Endodermal cell (in vitro differentiated cells): ENCODE measurements around the gene TBCD. TPM values are rescaled to one million over a fixed set of nuclear protein-coding genes. Genes with fewer than 3 reads are reported as not detected.

Experiments
- DNase-seq: peaks from one replicate; pipeline ENCODE4 v3.0.0-alpha.2; 2017
- H3K27ac ChIP-seq: 2 replicates; pipeline ENCODE4 v1.5.1; 2013; ENCODE audit warnings: mild to moderate bottlenecking, low read depth, low read length, moderate library complexity
- H3K27me3 ChIP-seq: 2 replicates; pipeline ENCODE4 v1.6.1; 2013; ENCODE audit warnings: mild to moderate bottlenecking, low read length, moderate library complexity; ENCODE audit not compliant: insufficient read depth, control insufficient read depth, poor library complexity, severe bottlenecking
- H3K36me3 ChIP-seq: 2 replicates; pipeline ENCODE4 v1.7.0; 2013; ENCODE audit warnings: mild to moderate bottlenecking, low read length, moderate library complexity; ENCODE audit not compliant: control insufficient read depth, insufficient read depth
- H3K4me1 ChIP-seq: one replicate; pipeline ENCODE4 v1.7.0; 2013; ENCODE audit warnings: low read length; ENCODE audit not compliant: control insufficient read depth, insufficient read depth
- H3K4me3 ChIP-seq: 2 replicates; pipeline ENCODE4 v1.5.1; 2013; ENCODE audit warnings: mild to moderate bottlenecking, low read length, moderate library complexity
- H3K9ac ChIP-seq: 2 replicates; pipeline ENCODE4 v1.6.1; 2013; ENCODE audit warnings: mild to moderate bottlenecking, low read length, moderate library complexity; ENCODE audit not compliant: poor library complexity, severe bottlenecking; ENCODE audit errors: extremely low read depth
- H3K9me3 ChIP-seq: 2 replicates; pipeline ENCODE4 v1.6.1; 2013; ENCODE audit warnings: mild to moderate bottlenecking, low read length, moderate library complexity; ENCODE audit not compliant: control insufficient read depth
- H3K27ac Mint-ChIP-seq: 2 replicates; pipeline ENCODE4 v1.8.0; 2020; ENCODE audit warnings: mixed read lengths
- H3K27me3 Mint-ChIP-seq: 2 replicates; pipeline ENCODE4 v1.8.0; 2021; ENCODE audit warnings: mild to moderate bottlenecking, mixed read lengths; ENCODE audit not compliant: insufficient read depth
- H3K36me3 Mint-ChIP-seq: 2 replicates; pipeline ENCODE4 v1.8.0; 2020; ENCODE audit warnings: low read depth, mixed read lengths
- H3K4me1 Mint-ChIP-seq: 2 replicates; pipeline ENCODE4 v1.8.0; 2020; ENCODE audit warnings: mixed read lengths
- H3K4me3 Mint-ChIP-seq: 2 replicates; pipeline ENCODE4 v1.8.0; 2020; ENCODE audit warnings: mild to moderate bottlenecking, moderate library complexity, mixed read lengths
- H3K9me3 Mint-ChIP-seq: 2 replicates; pipeline ENCODE4 v1.8.0; 2020; ENCODE audit warnings: mild to moderate bottlenecking, mixed read lengths
- WGBS, 2 experiments: methylation state at CpG; one replicate each; pipeline versions ENCODE4 v1.1.5 to v1.1.7; 2013; ENCODE audit warnings: missing lambda C conversion rate in 2 of 2, mixed read lengths in 1 of 2; ENCODE audit not compliant: insufficient coverage in 1 of 2, insufficient read length in 1 of 2; 5-methylcytosine and 5-hydroxymethylcytosine counted together
- total RNA-seq, 2 donors: library from RNA; stranded (reverse); fragmentation: NEBNext Ultra II Directional in 1 of 2; extraction: Animal tissue kit (Norgen Biotek cat#: 25700) in 1 of 2; gene quantifications; 2 replicates in 1 of 2; 3 replicates in 1 of 2; pipeline ENCODE4 v1.2.1, GENCODE V29; 2021
- TF ChIP-seq, protein P1 (sequence below): fragments of 200-600 bp; sonication (generic); conservative IDR thresholded peaks from 2 replicates; pipeline ENCODE4 v1.5.0; 2021; ENCODE audit warnings: antibody characterized with exemption, mild to moderate bottlenecking

Gene TBCD
- total RNA-seq, 2 donors from 2014 or later: 107 TPM

DNA sequence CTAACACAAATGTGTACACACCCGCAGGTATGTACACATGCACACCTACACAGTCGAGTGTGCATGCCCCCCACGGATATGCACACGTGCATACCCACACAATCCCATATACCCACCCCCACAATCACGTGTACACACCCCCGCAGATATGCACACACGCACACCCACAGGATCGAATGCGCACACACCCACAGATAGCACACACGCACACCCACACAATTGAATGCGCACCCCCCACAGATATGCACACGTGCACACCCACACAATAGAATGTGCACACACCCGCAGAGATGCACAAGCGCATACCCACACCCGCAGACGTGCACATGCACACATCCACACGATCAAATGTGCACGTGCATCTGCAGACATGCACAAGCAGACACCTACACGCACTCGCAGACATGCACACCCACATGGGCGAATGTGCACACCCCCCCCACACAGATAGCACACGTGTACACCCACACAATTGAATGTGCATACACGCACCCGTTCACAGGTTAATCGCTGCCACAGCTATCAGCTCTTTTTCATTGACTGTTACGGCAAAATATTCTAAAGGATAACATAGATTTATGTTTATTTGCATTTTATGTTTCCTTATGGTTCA, 77.1 kb downstream of the TBCD start:
- 96 to 98% methylated on average over 15 to 26 of the region's 26 CpGs for WGBS, 2 experiments
- Mint-ChIP-seq H3K27me3 (no peaks in the 10 kb centered on the region), H3K27ac (no peak overlapping the region), H3K4me3 (no peak overlapping the region), H3K36me3 (peaks cover 38% of the 10 kb centered on the region), H3K4me1 (no peaks in the 10 kb centered on the region), H3K9me3 (no peaks in the 10 kb centered on the region)
- peaks cover 32% of the 10 kb centered on the region for H3K36me3 ChIP-seq
- no peaks in the 10 kb centered on the region for H3K4me1 ChIP-seq
- no peaks in the 10 kb centered on the region for H3K27me3 ChIP-seq
- DNase-seq: no peak
- H3K9ac ChIP-seq: no peak overlapping the region
- H3K4me3 ChIP-seq: no peak overlapping the region
- H3K27ac ChIP-seq: no peak overlapping the region
- no peaks in the 10 kb centered on the region for H3K9me3 ChIP-seq
- TF ChIP-seq, protein P1, sequence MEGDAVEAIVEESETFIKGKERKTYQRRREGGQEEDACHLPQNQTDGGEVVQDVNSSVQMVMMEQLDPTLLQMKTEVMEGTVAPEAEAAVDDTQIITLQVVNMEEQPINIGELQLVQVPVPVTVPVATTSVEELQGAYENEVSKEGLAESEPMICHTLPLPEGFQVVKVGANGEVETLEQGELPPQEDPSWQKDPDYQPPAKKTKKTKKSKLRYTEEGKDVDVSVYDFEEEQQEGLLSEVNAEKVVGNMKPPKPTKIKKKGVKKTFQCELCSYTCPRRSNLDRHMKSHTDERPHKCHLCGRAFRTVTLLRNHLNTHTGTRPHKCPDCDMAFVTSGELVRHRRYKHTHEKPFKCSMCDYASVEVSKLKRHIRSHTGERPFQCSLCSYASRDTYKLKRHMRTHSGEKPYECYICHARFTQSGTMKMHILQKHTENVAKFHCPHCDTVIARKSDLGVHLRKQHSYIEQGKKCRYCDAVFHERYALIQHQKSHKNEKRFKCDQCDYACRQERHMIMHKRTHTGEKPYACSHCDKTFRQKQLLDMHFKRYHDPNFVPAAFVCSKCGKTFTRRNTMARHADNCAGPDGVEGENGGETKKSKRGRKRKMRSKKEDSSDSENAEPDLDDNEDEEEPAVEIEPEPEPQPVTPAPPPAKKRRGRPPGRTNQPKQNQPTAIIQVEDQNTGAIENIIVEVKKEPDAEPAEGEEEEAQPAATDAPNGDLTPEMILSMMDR: no peak

- Histone ChIP-seq H3K27me3 (no peaks in the 10 kb centered on the region), H3K9ac (no peak overlapping the region), H3K36me3 (peaks cover 32% of the 10 kb centered on the region), H3K4me1 (no peaks in the 10 kb centered on the region), H3K27ac (no peak overlapping the region), H3K9me3 (no peaks in the 10 kb centered on the region), H3K4me3 (no peak overlapping the region)
- Mint-ChIP-seq H3K4me3 (no peak overlapping the region), H3K27me3 (no peaks in the 10 kb centered on the region), H3K36me3 (peaks cover 35% of the 10 kb centered on the region), H3K9me3 (no peaks in the 10 kb centered on the region), H3K4me1 (no peaks in the 10 kb centered on the region), H3K27ac (no peak overlapping the region)
- TF ChIP-seq, protein P1: no peak
- WGBS, 2 experiments: 95% methylated on average over 18 to 22 of the region's 22 CpGs
- no peak for DNase-seq
Observed at GRCh38 chr17:82830249-82830661, 78.4 kb downstream of the TBCD start.

GRCh38 chr17:82831041-82831817, 79.4 kb downstream of the TBCD start:
- Mint-ChIP-seq H3K9me3 (no peaks in the 10 kb centered on the region), H3K36me3 (peaks cover 35% of the 10 kb centered on the region), H3K27me3 (no peaks in the 10 kb centered on the region), H3K4me1 (no peaks in the 10 kb centered on the region), H3K27ac (peak overlapping the region; percentile 74), H3K4me3 (no peak overlapping the region)
- no peak overlapping the region for H3K4me3 ChIP-seq
- no peaks in the 10 kb centered on the region for H3K9me3 ChIP-seq
- no peak overlapping the region for H3K9ac ChIP-seq
- TF ChIP-seq, protein P1: no peak
- H3K27ac ChIP-seq: no peak overlapping the region
- 91 to 92% methylated on average over 24 to 29 of the region's 29 CpGs for WGBS, 2 experiments
- no peaks in the 10 kb centered on the region for H3K4me1 ChIP-seq
- H3K27me3 ChIP-seq: no peaks in the 10 kb centered on the region
- peaks cover 34% of the 10 kb centered on the region for H3K36me3 ChIP-seq
- DNase-seq: no peak
